NCI-H2171 treated with DMSO at 0.1 percent for 48 hours (cell line): ENCODE results near the gene EEF1AKMT2.
"Not testable (repeated sequence)": the region's sequence is repeated elsewhere in the genome, so short reads cannot be mapped to it uniquely, and the experiment has no call there.

Experiments
- DNase-seq: peaks from one replicate; lab custom pipeline; 2025; lab: John Stamatoyannopoulos, UW

The EEF1AKMT2 gene

GRCh38 chr10:124791547-124792348, at the start of gene EEF1AKMT2:
EEF1AKMT2 (minus strand) TSS chr10:124791887; CDS start chr10:124791833, 54 bp downstream.
- peak; percentile 57 for DNase-seq

GRCh38 chr10:124837687-124838086, 46.0 kb upstream of the EEF1AKMT2 start:
- no peak for DNase-seq

GRCh38 chr10:124831116-124831515, 39.4 kb upstream of the EEF1AKMT2 start:
- no peak for DNase-seq

DNA sequence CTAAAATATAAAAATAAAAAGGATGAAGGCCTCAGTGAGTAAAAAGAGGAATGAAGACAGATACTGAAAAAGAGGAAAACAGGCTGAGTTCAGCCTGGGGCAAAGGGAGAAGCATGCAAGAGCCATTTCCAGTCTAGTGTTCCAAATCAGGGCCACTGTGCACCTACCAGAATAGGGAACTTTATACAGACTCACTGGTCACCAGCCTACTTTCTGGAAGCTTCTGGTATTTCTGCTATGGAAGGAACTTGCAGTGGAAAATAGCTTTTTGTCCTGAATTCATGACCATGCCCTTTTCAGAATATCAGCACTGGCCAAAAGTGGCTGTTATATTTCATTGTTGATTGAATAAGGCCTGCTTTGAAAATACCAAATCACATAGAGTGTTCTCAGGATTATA, 38.8 kb upstream of the EEF1AKMT2 start:
- DNase-seq = no peak

- no peak for DNase-seq
These were observed 37.9 kb upstream of the EEF1AKMT2 start for GRCh38 chr10:124829447-124830115.

- DNase-seq = no peak
These were observed 35.8 kb upstream of the EEF1AKMT2 start for GRCh38 chr10:124827474-124827873.

DNA sequence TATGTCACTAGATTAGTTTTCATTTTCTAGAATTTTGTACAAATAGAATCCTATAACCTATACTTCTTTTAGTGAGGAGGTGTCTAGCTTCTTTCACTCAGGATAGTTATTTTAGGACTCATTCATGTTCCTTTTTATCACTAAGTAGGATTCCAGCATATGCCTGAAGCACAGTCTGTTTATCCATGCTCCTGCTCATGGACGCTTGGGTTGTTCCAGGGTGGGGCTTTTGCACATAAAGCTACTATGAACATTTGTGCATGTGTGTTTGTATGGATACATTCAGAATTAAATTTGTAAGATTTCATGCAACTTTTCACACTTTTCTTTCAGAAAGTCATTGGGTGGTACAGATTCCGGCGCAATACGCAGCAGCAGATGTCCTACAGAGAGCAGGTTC, 34.6 kb upstream of the EEF1AKMT2 start:
- DNase-seq = no peak

DNA sequence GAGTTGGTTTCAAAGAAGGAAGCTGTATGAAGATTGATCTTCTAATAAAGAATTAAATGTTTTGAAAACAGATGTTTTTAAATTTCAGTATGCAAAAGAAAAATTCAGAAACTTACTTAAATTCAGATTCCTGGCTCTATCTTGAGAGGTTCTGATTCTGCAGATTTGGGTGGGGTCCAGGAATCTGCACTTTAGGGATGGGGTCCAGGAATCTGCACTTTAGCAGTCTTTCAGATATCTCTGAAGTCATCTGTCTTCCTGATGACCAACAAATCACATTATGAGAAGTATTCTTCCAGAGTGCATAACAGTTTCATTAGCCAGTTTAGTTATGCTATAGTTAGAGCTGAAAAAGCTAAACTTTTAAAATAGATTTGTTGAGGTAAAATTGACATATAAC, 34.0 kb upstream of the EEF1AKMT2 start:
- DNase-seq = no peak

- DNase-seq = not testable (repeated sequence)
These were observed 33.2 kb upstream of the EEF1AKMT2 start for GRCh38 chr10:124824932-124825331.

DNA sequence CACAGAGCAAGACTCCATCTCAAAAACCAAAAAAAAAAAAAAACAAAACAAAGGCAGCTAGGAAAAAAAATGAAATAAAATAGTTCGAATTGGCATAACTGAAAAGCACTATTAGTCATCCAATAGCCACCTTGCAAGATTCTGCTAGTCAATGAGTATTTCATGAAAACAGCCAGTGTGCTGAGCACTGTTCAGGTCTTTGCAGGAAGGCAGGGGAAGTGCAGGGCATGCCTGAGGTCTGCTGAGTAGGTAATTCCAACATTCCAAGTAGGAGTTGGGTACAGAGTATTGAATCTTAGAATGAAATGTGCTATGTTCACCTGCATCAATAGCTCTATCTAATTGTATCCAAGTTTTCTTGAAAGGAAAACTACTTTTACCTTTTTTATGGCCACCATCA, 32.8 kb upstream of the EEF1AKMT2 start:
- DNase-seq = no peak

- DNase-seq = no peak
These were observed 29.8 kb upstream of the EEF1AKMT2 start for GRCh38 chr10:124821520-124821919.

DNA sequence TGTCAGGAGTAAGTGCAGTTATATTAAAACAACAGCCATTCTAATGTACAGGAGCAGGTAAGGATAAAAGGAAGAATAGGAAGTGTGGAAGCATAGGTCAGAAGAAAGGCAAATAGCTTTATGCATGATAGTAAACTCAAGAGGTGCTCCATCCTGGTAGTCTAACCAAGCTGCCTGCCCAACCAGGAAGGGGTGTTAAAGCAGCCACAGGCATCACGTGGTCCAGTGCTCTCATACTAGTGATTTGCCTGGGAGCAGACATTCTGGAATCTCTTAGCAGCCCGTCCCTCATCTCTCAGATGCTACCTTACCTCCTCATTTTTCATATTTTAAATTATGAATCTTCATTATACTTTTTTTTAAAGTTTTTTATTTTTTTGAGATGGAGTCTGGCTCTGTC, 28.4 kb upstream of the EEF1AKMT2 start:
- DNase-seq = no peak

DNA sequence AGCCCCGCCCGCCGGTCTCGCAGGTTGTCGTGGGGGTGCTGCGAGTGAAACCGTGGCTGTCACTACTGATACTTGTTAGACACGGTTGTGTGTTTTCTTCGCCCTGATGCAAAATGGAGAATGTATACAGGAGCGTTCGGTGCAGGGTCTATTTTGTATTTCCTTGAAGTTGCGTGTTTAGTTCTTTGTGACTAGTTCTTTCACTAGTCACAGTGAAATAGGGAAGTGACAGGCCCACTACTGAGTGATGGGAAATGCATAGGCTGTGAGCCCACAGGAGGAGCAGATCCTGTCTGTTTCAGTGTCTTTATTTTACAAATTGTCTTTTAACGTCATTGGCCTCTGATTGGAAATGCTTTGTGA, 10.6 kb upstream of the EEF1AKMT2 start:
- no peak for DNase-seq

DNA sequence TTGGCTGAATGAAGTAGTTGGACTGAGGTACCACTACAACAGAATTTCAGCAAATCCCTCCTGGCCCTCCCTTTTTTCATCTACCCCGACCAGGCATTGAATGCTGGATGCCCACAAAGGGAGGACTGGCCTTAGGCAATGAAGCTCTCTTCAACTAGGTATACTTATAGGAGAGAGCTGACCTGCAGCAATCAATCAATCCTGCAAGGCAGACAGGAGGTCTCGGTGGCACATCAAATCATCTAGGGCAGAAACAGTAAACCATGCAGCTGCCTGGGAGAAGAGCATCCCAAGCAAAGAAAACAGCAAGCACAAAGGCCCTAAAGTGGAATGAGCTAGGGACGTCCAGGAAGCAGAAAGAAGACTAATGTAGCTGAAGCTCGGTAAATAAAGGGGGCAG, 7.5 kb upstream of the EEF1AKMT2 start:
- DNase-seq = no peak

- DNase-seq = no peak
These were observed 7.1 kb upstream of the EEF1AKMT2 start for GRCh38 chr10:124798781-124799180.

- no peak for DNase-seq
These were observed 6.7 kb upstream of the EEF1AKMT2 start for GRCh38 chr10:124798364-124798763.

- no peak for DNase-seq
These were observed 1.3 kb upstream of the EEF1AKMT2 start for GRCh38 chr10:124792998-124793352.

- not testable (repeated sequence) for DNase-seq
These were observed 8.8 kb downstream of the EEF1AKMT2 start for GRCh38 chr10:124782900-124783299.

GRCh38 chr10:124768791-124769190, 22.9 kb downstream of the EEF1AKMT2 start:
- DNase-seq = no peak

- no peak for DNase-seq
These were observed 26.4 kb downstream of the EEF1AKMT2 start for GRCh38 chr10:124765256-124765655.

DNA sequence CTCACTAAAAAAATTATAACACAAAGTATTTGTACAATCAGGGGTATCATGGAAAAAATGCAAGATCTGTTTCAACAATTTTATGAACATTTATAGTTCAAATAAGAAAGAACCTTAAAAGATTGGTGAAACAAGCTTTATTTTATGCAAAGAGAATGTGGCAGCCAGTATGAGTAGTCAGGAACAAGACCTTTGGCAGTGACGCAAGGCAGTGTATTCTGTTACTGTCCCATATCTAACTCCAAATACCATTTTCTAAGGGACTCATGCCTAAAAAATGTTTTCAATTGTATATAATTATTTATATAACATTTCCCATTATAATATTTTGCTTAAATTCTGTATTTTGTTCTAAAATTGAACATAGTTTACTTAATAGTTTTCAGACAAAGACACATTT, 28.4 kb downstream of the EEF1AKMT2 start:
- DNase-seq = no peak

GRCh38 chr10:124762281-124762680, 29.4 kb downstream of the EEF1AKMT2 start:
- no peak for DNase-seq

DNA sequence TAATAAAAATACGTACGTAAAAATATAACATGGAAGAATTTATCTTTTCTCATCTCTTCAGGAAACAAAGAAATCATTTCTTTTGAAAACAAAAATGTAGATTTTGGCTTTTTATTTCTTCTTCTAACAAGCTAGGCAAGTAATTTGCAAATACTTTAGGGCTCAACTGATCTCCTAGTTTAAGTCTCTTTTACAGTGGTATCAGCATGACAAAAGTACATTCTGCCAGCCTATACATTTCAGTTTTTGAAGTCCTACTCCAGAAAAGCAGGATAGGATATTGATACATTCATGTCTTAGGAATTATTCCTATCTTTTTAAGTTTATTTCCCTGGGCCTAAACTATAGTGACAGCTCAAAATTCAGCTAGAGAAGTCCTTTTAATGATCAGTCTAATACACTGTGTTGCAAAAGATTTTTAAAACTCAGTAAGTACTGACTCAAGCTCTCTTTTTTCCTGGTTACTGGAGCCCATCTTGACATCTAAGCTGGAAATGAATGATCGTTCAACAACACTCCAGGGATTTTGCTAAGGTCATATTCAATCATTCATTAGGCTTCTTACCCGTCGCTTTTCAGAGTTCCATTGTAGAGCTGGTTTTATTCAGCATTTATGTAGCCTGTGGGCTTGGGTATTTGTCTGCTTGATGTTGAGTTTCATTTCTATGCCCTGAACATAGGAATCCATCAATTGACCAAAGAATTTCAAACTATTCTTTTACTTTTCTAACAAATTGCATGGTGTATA, 35.4 kb downstream of the EEF1AKMT2 start:
- no peak for DNase-seq
